AG04450 (cell line): ENCODE data around the gene GOLGA8T. TPM values are rescaled to one million over a fixed set of nuclear protein-coding genes. Genes with fewer than 3 reads are reported as not detected.
"Not testable (repeated sequence)": the region's sequence is repeated elsewhere in the genome, so short reads cannot be mapped to it uniquely, and the experiment has no call there.

Source experiments
- CTCF ChIA-PET: fragments of 300-600, 350-600 bp; formaldehyde crosslinking; extraction: SDS; loops from one replicate; lab custom pipeline; 2022; ENCODE audit warnings: antibody characterized with exemption, inconsistent platforms; lab: Charles Lee
- POLR2A ChIA-PET: fragments of 350-600 bp; formaldehyde crosslinking; extraction: SDS; loops from one replicate; lab custom pipeline; 2021; ENCODE audit warnings: antibody characterized with exemption, inconsistent platforms; lab: Yijun Ruan, JAX
- DNase-seq: peaks from one replicate; pipeline ENCODE4 v3.0.0-alpha.2; 2011; ENCODE audit warnings: low read depth, low spot score
- H3K27ac ChIP-seq: one replicate; pipeline ENCODE4 v1.5.1; 2012; ENCODE audit warnings: low read depth, low read length, control low read depth
- H3K27me3 ChIP-seq: one replicate; pipeline ENCODE4 v1.6.0; 2012; ENCODE audit warnings: low read length; ENCODE audit not compliant: control insufficient read depth, insufficient read depth
- H3K4me3 ChIP-seq: 2 replicates; pipeline ENCODE4 v1.5.1; 2011; ENCODE audit warnings: mild to moderate bottlenecking, low read depth, low read length, control low read depth
- H3K9me3 ChIP-seq: 2 replicates; pipeline ENCODE4 v1.5.1; 2012; ENCODE audit warnings: low read length; ENCODE audit not compliant: control insufficient read depth, insufficient read depth
- polyA minus RNA-seq: library from RNA; depleted of rRNA, polyadenylated mRNA; stranded (reverse); fragments of >200 nt; gene quantifications from 2 replicates; pipeline ENCODE4 v1.2.3, GENCODE V29; 2011; rRNA and poly(A)+ RNA removed
- polyA plus RNA-seq: library from polyadenylated mRNA; depleted of rRNA; stranded (reverse); fragments of >200 nt; gene quantifications from 2 replicates; pipeline ENCODE4 v1.2.3, GENCODE V29; 2011; rRNA removed

The GOLGA8T gene, protein sequence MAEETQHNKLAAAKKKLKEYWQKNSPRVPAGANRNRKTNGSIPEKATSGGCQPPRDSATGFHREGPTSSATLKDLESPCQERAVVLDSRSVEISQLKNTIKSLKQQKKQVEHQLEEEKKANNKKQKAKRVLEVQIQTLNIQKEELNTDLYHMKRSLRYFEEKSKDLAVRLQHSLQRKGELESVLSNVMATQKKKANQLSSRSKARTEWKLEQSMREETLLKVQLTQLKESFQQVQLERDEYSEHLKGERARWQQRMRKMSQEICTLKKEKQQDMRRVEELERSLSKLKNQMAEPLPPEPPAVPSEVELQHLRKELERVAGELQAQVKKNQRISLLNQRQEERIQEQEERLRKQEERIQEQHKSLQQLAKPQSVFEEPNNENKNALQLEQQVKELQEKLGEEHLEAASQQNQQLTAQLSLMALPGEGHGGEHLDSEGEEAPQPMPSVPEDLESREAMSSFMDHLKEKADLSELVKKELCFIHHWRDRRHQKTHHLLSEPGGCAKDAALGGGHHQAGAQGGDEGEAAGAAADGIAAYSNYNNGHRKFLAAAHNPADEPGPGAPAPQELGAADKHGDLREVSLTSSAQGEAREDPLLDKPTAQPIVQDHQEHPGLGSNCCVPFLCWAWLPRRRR
- polyA plus RNA-seq: not detected in 2 replicates
- 0.13 TPM in 1 of 2 replicates, not detected in the other for polyA minus RNA-seq

DNA sequence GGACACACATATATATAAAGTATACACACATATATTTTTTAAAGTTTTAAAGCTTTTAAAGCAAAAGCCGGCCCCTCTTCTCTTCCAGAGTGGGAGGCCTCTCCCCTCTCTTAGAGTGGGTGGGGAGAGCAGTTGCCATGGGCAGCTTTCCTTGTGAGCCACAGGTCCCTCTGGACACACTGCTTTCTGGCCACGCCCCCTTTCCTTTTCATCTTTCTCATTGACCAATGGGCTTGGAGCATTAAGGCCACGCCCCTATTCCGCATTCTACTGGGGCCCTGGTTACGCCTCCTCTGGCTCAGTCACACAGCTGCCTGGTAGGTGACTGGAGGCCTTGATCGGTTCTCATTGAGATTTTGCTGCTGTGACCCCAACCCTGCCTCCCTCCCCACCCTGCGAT is at the start of gene GOLGA8T:
Gene GOLGA8T, plus strand, starts transcription at position 301 of the 400 bp plus-strand sequence. Its CDS starts 98 bp downstream, at position 399.
- H3K27ac ChIP-seq, POLR2A ChIA-PET, H3K9me3 ChIP-seq, H3K27me3 ChIP-seq, DNase-seq, H3K4me3 ChIP-seq, CTCF ChIA-PET: not testable (repeated sequence)

DNA sequence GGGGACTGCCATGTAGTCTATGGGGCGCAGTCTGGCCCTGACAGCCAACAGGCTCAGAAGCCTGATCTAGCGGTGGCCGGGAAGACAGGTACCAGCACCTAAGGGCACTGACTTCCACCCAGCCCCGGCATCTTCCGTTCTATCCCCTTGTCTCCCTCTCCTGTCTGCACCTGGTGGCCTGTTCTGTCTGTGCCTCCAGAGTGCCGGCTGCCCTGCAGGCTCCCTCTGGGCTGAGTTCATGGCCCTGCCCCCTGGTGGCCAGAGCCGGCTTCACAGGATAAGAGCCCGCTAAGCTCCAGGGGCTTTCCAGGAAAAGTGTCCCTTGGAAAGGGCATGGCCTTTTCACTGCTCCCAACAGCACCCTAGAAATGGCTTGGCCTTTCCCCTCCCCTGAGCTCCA is 37.0 kb upstream of the GOLGA8T start:
- CTCF ChIA-PET, DNase-seq, H3K27me3 ChIP-seq, H3K9me3 ChIP-seq, POLR2A ChIA-PET, H3K27ac ChIP-seq, H3K4me3 ChIP-seq: not testable (repeated sequence)

DNA sequence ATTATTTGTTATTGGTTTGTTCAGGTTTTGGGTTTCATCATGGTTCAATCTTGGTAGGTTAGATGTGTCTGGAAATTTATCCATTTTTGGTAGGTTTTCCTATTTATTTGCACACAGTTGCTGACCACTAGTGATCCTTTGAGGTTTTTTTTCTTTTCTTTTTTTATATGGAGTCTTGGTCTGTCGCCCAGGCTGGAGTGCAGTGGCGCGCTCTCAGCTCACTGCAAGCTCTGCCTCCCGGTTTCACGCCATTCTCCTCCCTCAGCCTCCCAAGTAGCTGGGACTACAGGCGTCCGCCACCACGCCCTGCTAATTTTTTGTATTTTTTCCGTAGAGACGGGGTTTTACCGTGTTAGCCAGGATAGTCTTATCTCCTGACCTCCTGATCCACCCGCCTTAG is 32.0 kb upstream of the GOLGA8T start:
- H3K9me3 ChIP-seq, DNase-seq, H3K4me3 ChIP-seq, H3K27me3 ChIP-seq, POLR2A ChIA-PET, H3K27ac ChIP-seq, CTCF ChIA-PET: not testable (repeated sequence)

DNA sequence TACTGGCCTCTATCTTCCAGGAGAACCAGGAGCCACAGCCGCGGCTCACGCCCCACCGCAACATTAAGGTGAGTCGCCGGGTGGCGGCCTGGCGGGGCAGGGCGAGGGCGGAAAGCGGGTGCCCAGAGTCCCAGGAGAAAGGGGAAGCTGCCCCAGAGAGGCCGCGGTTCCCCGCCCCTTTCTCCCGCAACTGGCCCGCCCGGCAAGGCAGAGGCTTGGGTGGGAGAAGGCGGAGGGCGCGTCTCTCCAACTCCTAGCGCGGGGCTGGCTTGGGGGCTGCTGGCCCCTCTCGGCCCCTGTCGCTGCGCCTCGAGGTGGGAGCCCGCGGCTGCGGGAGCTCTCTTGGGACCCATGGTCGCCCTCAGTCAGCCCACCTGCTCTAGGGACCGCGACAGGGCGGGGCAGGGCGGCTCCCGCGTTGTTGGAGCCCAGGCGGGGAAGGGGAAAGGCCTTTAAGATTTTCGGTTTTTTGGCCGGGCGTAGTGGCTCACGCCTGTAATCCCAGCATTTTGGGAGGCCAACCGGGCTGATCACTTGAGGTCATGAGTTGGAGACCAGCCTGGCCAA is 30.8 kb upstream of the GOLGA8T start:
- H3K9me3 ChIP-seq, CTCF ChIA-PET, POLR2A ChIA-PET, H3K27ac ChIP-seq, H3K27me3 ChIP-seq, DNase-seq: not testable (repeated sequence)
- peak overlapping the region; percentile 22; the same call in 1 of the 2 replicates for H3K4me3 ChIP-seq

DNA sequence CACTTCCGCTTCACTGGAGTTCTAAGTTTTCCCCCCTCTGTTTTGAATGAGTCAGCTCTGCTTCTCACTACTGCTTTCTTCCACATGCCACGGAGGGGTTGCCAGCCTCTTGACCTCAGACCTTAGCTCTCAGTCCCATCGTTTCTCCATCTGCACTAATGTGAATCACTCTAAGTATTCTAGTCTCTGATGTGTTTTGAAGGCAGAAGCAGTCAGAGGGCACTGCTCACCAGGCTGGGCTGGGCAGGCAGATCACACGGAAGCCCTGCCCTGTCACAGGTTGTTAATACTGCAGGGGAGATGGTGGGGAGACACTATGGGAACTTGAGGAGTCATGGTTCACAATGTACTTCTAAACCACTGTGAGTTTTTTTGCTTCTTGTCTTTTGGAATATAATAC is 24.3 kb upstream of the GOLGA8T start:
- CTCF ChIA-PET, H3K27me3 ChIP-seq, POLR2A ChIA-PET, H3K9me3 ChIP-seq, H3K4me3 ChIP-seq, H3K27ac ChIP-seq, DNase-seq: not testable (repeated sequence)

DNA sequence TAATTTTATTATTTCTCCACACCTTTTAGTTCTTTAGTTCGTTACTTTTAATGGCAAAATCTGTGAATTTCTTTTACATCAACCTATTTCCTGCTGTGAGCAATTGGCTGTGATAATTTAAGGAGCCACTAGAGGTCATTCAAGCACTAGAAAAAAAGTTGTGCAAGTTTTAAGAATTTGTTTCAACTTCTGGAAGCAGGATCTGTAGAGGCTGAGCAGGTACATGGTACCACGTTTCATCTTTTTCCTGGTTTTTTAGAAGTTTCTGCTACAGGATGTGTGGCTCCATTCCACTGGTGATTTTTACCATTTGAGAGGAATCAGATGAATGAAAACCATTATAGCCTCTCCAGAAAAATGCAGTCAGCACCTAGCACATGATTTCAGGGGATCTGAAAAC is 4.8 kb upstream of the GOLGA8T start:
- H3K4me3 ChIP-seq, CTCF ChIA-PET, POLR2A ChIA-PET, H3K9me3 ChIP-seq, H3K27me3 ChIP-seq, H3K27ac ChIP-seq, DNase-seq: not testable (repeated sequence)

DNA sequence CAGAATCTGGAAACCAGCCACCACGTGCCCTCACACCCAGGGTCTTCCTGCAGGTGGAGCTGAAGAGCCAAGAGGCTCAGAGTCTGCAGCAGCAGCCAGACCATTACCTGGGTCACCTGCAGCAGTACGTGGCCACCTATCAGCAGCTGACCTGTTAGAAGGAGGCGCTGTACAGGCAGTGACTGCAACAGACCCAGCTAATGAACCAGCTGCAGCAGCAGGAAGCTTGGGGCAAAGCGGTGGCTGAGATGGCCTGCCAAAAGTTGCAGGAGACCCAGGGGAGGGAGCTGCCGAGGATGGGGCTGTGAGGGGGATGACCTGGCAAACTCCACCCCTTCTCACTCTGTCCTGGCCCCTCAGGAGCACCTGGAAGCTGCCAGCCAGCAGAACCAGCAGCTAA is 8.4 kb downstream of the GOLGA8T start:
- DNase-seq, H3K9me3 ChIP-seq, H3K27me3 ChIP-seq, POLR2A ChIA-PET, H3K27ac ChIP-seq, CTCF ChIA-PET, H3K4me3 ChIP-seq: not testable (repeated sequence)

DNA sequence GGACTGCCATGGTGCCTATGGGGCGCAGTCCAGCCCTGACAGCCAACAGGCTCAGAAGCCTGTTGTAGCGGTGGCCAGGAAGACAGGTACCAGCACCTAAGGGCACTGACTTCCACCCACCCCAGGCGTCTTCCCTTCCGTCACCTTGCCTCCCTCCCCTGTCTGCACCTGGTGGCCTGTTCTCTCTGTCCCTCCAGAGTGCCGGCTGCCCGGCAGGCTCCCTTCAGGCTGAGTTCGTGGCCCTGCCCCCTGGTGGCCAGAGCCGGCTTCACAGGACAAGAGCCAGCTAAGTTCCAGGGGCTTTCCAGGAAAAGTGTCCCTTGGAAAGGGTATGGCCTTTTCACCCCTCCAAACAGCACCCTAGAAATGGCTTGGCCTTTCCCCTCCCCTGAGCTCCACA is 15.0 kb downstream of the GOLGA8T start:
- DNase-seq, H3K27me3 ChIP-seq, POLR2A ChIA-PET, H3K9me3 ChIP-seq, H3K4me3 ChIP-seq, CTCF ChIA-PET, H3K27ac ChIP-seq: not testable (repeated sequence)

DNA sequence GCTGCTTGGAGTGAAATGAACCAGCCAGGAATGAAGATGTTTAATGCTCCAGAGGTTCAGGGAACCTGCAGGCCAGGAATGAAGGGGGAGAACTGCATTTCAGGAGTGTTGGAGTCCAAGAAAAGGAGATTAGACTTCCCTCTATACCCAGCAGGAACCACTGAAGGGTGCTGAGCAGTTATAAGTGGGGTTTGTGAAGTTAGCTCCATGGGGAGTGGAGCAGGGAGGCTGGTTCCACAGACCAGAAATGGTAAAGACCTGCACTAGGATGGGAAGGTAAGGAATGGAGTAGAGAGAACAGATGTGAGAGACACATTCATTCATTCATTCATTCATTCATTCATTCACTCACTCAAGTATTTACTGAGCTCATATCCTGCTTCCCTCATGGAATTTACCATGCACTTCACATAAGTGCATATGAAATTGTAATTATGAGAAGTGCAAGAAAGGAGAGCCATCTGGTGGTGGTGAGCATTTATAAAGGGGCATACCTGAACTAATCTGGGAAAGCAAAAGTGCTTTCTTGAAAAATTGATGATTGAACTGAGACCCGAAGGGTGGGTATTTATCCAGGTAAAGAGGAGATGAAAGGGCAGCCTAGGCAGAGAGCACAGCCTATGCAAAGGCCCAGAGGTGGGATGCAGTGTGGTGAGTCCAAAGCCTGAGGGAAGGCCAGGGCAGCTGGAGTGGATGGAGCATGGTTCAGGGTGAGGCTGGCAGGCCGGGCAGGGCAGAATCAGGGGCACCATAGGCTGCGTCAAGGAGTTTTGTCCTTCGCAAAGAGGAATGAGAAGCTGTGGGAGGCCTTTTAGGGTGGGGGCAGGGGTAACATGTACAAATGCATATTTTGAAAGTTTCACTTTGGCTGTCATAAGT is 27.9 kb downstream of the GOLGA8T start:
- DNase-seq, H3K4me3 ChIP-seq, H3K9me3 ChIP-seq, CTCF ChIA-PET, H3K27ac ChIP-seq, H3K27me3 ChIP-seq, POLR2A ChIA-PET: not testable (repeated sequence)

DNA sequence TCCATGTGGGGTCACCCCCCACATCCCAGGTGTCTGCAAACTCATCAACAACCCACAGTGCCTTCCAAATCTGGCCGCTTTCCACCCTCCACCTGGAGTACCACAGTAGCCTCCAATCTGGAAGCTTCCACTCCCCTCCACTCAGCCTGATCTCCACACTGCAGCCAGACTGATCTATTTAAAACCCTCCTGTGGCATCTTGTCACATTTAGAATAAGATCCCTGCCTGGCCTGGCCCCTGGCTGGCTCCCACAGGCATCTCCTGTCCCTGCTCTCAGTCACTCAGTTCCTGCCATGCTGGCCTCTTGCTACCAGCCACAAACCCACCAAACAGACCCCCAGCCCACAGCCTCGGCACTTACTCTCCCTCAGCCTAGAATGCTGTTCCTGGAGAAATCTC is 28.9 kb downstream of the GOLGA8T start:
- H3K27ac ChIP-seq, CTCF ChIA-PET, H3K27me3 ChIP-seq, H3K4me3 ChIP-seq, DNase-seq, H3K9me3 ChIP-seq, POLR2A ChIA-PET: not testable (repeated sequence)

DNA sequence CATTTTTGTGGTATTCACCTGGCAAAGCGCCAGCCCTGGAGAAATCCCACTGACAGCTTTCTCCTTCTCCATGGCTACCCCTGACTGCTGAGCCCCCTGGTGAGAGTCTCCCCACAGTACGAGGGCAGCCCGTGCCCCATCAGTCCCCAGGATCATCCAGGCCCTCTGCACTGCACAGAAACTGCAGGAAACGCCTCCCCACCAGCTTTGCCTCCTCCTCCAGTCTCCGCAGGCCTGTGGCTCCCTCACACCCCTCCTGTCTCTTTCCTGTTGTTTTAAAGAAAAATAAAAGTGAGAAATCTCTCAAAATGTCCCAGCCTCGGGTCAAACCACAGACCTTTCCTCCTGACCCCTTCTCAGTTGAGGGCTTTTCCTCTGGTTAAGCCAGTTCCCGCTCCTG is 29.4 kb downstream of the GOLGA8T start:
- H3K4me3 ChIP-seq, H3K9me3 ChIP-seq, POLR2A ChIA-PET, CTCF ChIA-PET, H3K27ac ChIP-seq, H3K27me3 ChIP-seq, DNase-seq: not testable (repeated sequence)
